ENCODE measurements around the gene PHF14. TPM values are rescaled to one million over a fixed set of nuclear protein-coding genes. Genes with fewer than 3 reads are reported as not detected.

PHF14 gene
- total RNA-seq, 1 donor from 2014 or later: 16.4 TPM

GRCh38 chr7:11161499-11161898 lies 187.8 kb downstream of the PHF14 start:
- intact Hi-C loops (cut with micrococcal nuclease): no loop called here
- DNase-seq: no peak
- ATAC-seq: no peak

- intact Hi-C loops (cut with micrococcal nuclease): no loop called here
- no peak for ATAC-seq
- no peak for DNase-seq
These were observed 189.5 kb downstream of the PHF14 start for GRCh38 chr7:11163220-11163619.

GRCh38 chr7:11166051-11166450 lies 192.4 kb downstream of the PHF14 start:
- DNase-seq: no peak

GRCh38 chr7:11168650-11169170 lies 195.0 kb downstream of the PHF14 start:
- intact Hi-C loops (cut with micrococcal nuclease): no loop called here
- ATAC-seq: no peak
- DNase-seq: no peak

More at GRCh38 chr7:11166051-11166450, 192.4 kb downstream of the PHF14 start:
- no peak for ATAC-seq
- intact Hi-C loops (cut with micrococcal nuclease): no loop called here

- intact Hi-C loops (cut with micrococcal nuclease): no loop called here
- DNase-seq: no peak
- no peak for ATAC-seq
These were observed 196.5 kb downstream of the PHF14 start for GRCh38 chr7:11170175-11170574.

GRCh38 chr7:11170863-11171568 lies 197.3 kb downstream of the PHF14 start:
- peak; percentile 45 for ATAC-seq
- intact Hi-C loops (cut with micrococcal nuclease): no loop called here

GRCh38 chr7:11171569-11172192 lies 198.0 kb downstream of the PHF14 start:
- intact Hi-C loops (cut with micrococcal nuclease): no loop called here
- DNase-seq: no peak
- ATAC-seq: no peak

More at GRCh38 chr7:11170863-11171568, 197.3 kb downstream of the PHF14 start:
- DNase-seq: no peak

GRCh38 chr7:11172835-11173234 lies 199.2 kb downstream of the PHF14 start:
- DNase-seq (no peak), ATAC-seq (no peak)
- intact Hi-C loops (cut with micrococcal nuclease): no loop called here

- intact Hi-C loops (cut with micrococcal nuclease): no loop called here
- DNase-seq: no peak
- ATAC-seq: no peak
These were observed 201.7 kb downstream of the PHF14 start for GRCh38 chr7:11175371-11175770.

- intact Hi-C loops (cut with micrococcal nuclease): no loop called here
- no peak for ATAC-seq
These were observed 202.2 kb downstream of the PHF14 start for GRCh38 chr7:11175887-11176286.

GRCh38 chr7:11176985-11177555 lies 203.4 kb downstream of the PHF14 start:
- intact Hi-C loops (cut with micrococcal nuclease): no loop called here
- ATAC-seq (no peak), DNase-seq (no peak)

More at GRCh38 chr7:11175887-11176286, 202.2 kb downstream of the PHF14 start:
- no peak for DNase-seq

GRCh38 chr7:11177793-11178192 lies 204.1 kb downstream of the PHF14 start:
- ATAC-seq (no peak), DNase-seq (no peak)
- intact Hi-C loops (cut with micrococcal nuclease): no loop called here

- no peak for DNase-seq
- no peak for ATAC-seq
- intact Hi-C loops (cut with micrococcal nuclease): no loop called here
These were observed 207.9 kb downstream of the PHF14 start for GRCh38 chr7:11181590-11181989.

- intact Hi-C loops (cut with micrococcal nuclease): no loop called here
- no peak for DNase-seq
- no peak for ATAC-seq
These were observed 209.1 kb downstream of the PHF14 start for GRCh38 chr7:11182736-11183135.

GRCh38 chr7:11185179-11185815 lies 211.6 kb downstream of the PHF14 start:
- DNase-seq: no peak
- ATAC-seq: no peak

GRCh38 chr7:11188529-11189310 lies 215.0 kb downstream of the PHF14 start:
- ATAC-seq: no peak
- no peak for DNase-seq
- intact Hi-C loops (cut with micrococcal nuclease): no loop called here

More at GRCh38 chr7:11185179-11185815, 211.6 kb downstream of the PHF14 start:
- intact Hi-C loops (cut with micrococcal nuclease): no loop called here

- ATAC-seq: no peak
- intact Hi-C loops (cut with micrococcal nuclease): no loop called here
- DNase-seq: no peak
These were observed 217.4 kb downstream of the PHF14 start for GRCh38 chr7:11191081-11191480.

GRCh38 chr7:11191574-11192220 lies 218.0 kb downstream of the PHF14 start:
- no peak for ATAC-seq
- intact Hi-C loops (cut with micrococcal nuclease): no loop called here
- no peak for DNase-seq

GRCh38 chr7:11192506-11192905 lies 218.8 kb downstream of the PHF14 start:
- ATAC-seq: peak; percentile 52
- DNase-seq: no peak
- intact Hi-C loops (cut with micrococcal nuclease): no loop called here

Data from left ventricle myocardium superior (tissue), 1 donor.